ENCODE measurements around the gene HP1BP3. TPM values are rescaled to one million over a fixed set of nuclear protein-coding genes. Genes with fewer than 3 reads are reported as not detected.
A peak's percentile ranks its signal among the peaks of the same experiment; 100 is the strongest.

The HP1BP3 gene
- total RNA-seq, 1 donor = 258 TPM

DNA sequence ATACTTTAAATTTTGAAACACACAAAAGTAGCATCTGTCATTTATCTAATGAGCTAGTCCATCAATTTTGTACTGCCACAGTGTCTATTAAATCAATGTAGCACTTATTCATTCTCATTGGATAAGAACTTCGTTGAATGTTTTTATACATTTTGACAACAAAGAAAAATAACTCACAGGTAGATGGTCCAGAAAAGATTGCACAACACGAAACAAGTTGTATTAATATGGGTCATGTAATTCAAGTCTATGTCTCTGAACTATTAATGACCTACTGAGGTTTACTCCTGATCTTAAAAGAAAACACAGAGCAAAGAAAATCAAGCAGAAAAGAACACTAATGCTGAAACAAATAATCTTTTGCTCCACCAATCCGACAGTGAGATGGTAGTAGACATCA, 15.3 kb downstream of the HP1BP3 start:
- TF ChIP-seq CTCF (IDR thresholded peaks at IDR 0.05; ENCODE audit: insufficient read depth, low read depth, low read length) = no peak
- DNase-seq (ENCODE audit: low read depth) = no peak
- H3K4me3 ChIP-seq (ENCODE audit: low read depth, low read length) = no peak overlapping the region

DNA sequence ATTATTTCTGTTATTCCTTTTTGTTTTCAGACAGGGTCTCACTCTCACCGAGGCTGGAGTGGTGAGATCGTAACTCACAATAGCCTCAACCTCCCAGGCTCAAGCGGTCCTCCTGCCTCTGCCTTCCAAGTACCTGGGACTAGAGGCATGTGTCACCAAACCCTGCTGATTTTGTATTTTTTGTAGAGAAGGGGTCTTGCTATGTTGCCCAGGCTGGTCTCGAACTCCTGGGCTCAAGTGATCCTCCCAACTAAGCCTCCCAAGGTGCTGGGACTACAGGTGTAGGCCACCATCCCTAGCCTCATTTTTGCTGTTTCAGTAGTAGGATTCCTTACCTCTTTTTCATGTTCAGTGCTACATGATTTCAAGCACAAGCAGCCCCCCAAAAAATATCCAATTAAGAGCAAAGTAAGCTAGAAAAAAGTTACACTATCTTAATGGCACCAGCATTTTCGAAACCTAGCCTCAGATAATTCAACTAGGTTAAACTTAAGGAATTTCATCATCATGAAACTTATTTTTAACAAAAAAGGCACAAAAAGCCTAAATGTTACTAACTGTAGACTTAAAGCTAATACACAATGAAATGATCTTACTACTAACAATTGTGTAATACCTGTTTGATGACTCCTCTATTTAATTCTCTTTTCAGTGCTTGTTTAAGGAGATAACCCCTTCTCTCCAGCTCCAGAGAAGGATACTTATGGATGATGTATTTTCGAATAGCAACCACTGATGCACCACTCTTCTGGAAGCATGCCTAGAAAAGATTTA, 16.6 kb downstream of the HP1BP3 start:
- no peak overlapping the region for H3K4me3 ChIP-seq (ENCODE audit: low read depth, low read length)
- TF ChIP-seq CTCF (IDR thresholded peaks at IDR 0.05; ENCODE audit: insufficient read depth, low read depth, low read length) = no peak
- DNase-seq (ENCODE audit: low read depth) = no peak

- no peak overlapping the region for H3K4me3 ChIP-seq (ENCODE audit: low read depth, low read length)
- DNase-seq (ENCODE audit: low read depth) = no peak
- no peak for TF ChIP-seq CTCF (IDR thresholded peaks at IDR 0.05; ENCODE audit: insufficient read depth, low read depth, low read length)
These were observed 19.8 kb downstream of the HP1BP3 start for GRCh38 chr1:20767271-20767670.

DNA sequence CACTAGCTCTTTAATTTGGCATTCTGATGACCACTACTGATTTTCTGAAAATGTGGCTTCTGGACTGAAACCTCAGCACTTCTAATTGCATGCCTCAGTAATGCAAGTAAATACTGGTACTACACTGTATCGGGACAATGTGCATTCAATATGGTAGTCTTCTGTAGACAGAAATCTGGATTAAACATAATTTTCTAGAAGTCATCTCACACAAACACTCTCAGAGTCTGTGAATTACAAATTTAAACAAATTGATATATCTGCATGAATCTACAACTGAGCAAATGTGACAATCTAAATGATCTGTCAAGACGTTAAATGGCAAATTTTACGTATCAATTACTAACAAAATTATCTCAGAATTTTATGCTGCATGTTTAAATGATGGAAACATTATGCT, 23.7 kb downstream of the HP1BP3 start:
- no peak for TF ChIP-seq CTCF (IDR thresholded peaks at IDR 0.05; ENCODE audit: insufficient read depth, low read depth, low read length)
- no peak for DNase-seq (ENCODE audit: low read depth)
- no peak overlapping the region for H3K4me3 ChIP-seq (ENCODE audit: low read depth, low read length)

DNA sequence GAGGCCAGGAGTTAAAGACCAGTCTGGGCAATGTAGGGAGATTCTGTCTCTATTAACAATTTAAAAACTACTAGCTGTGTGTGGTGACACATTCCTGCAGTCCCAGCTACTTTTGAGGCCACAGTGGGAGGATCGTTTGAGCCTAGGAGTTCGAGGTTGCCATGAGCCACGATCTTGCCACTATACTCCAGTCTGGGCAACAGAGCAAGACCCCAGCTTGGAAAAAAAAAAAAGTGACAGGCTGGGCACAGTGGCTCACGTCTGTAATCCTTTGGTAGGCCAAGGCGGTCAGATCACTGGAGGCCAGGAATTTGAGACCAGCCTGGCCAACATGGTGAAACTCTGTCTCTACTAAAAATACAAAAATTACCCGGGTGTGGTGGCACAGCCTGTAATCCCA, 26.8 kb downstream of the HP1BP3 start:
- no peak for TF ChIP-seq CTCF (IDR thresholded peaks at IDR 0.05; ENCODE audit: insufficient read depth, low read depth, low read length)
- no peak overlapping the region for H3K4me3 ChIP-seq (ENCODE audit: low read depth, low read length)
- DNase-seq (ENCODE audit: low read depth) = no peak

GRCh38 chr1:20753589-20753988, 33.5 kb downstream of the HP1BP3 start:
- no peak overlapping the region for H3K4me3 ChIP-seq (ENCODE audit: low read depth, low read length)
- peak; percentile 11 for DNase-seq (ENCODE audit: low read depth)
- no peak for TF ChIP-seq CTCF (IDR thresholded peaks at IDR 0.05; ENCODE audit: insufficient read depth, low read depth, low read length)
